Uterus (tissue), 2 donors: Measurements from ENCODE around the gene DNAJB11.

ENCODE experiments used
- CTCF ChIP-seq, 4 experiments: fragments of 200-600 bp in 2 of 4; fragments of 450-650 bp in 2 of 4; sonication (generic) in 2 of 4; IDR thresholded peaks; one replicate each; pipeline ENCODE4 v1.5.1; 2016 to 2019; ENCODE audit warnings: antibody characterized with exemption in 4 of 4, mild to moderate bottlenecking in 2 of 4, moderate library complexity in 1 of 4
- POLR2A ChIP-seq, 2 donors: fragments of 450-650 bp; IDR thresholded peaks; one replicate each; pipeline ENCODE4 v1.6.1; 2016; ENCODE audit warnings: antibody characterized with exemption in 2 of 2, mild to moderate bottlenecking in 1 of 2, moderate library complexity in 1 of 2

GRCh38 chr3:186551387-186551786, 19.1 kb upstream of the DNAJB11 start:
- TF ChIP-seq POLR2A (IDR thresholded peaks at IDR 0.05), result no peak
- TF ChIP-seq CTCF (IDR thresholded peaks at IDR 0.05), result no peak
